Right ventricle myocardium inferior (tissue), 1 donor: ENCODE measurements around the gene FSIP2. TPM values are rescaled to one million over a fixed set of nuclear protein-coding genes. Genes with fewer than 3 reads are reported as not detected.

Experiments used
- ATAC-seq: fragments of 200-7000 bp; cut with Tn5 transposase; one replicate; pipeline ENCODE4 v1.9.1; 2020; ENCODE audit warnings: mild to moderate bottlenecking, moderate library complexity
- DNase-seq: peaks from one replicate; pipeline ENCODE4 v3.0.0; 2021; ENCODE audit errors: missing footprints
- intact Hi-C: fragments of 100-400 bp; cut with DNase I; formaldehyde crosslinking; loops from one replicate; pipeline ENCODE4 v1.11.0; 2022
- total RNA-seq: library from RNA; stranded (reverse); fragmentation: NEBNext Ultra II Directional; extraction: Animal tissue kit (Norgen Biotek cat#: 25700); gene quantifications from one replicate; pipeline ENCODE4 v1.2.1, GENCODE V29; 2021
- donor health status: DM: no; HTN: yes; CAD: no; lungs with severe emphysema.

The FSIP2 gene
- total RNA-seq, 1 donor from 2014 or later, result 0.11 TPM

- intact Hi-C loops, result no loop called here
- DNase-seq, result no peak
- ATAC-seq, result no peak
These were observed 137.6 kb downstream of the FSIP2 start for GRCh38 chr2:185876234-185876633.

GRCh38 chr2:185880396-185880795 lies 141.8 kb downstream of the FSIP2 start:
- DNase-seq (no peak), ATAC-seq (no peak)
- intact Hi-C loops, result no loop called here
